Neural cell (in vitro differentiated cells): ENCODE measurements around the gene POU2AF3.

Source experiments
- CTCF ChIP-seq: fragments of 450-650 bp; IDR thresholded peaks from 2 replicates; pipeline ENCODE4 v1.5.1; 2014; ENCODE audit warnings: antibody characterized with exemption, mild to moderate bottlenecking, moderate library complexity; ENCODE audit not compliant: poor library complexity, severe bottlenecking
- EP300 ChIP-seq: fragments of 450-650 bp; conservative IDR thresholded peaks from 2 replicates; pipeline ENCODE4 v1.6.1; 2014; ENCODE audit warnings: antibody characterized with exemption, mild to moderate bottlenecking, moderate library complexity; ENCODE audit not compliant: poor library complexity, severe bottlenecking
- EZH2 ChIP-seq: fragments of 200-600, 300-800 bp; shearing (Covaris generic), sonication (generic); IDR thresholded peaks from 2 replicates; pipeline ENCODE4 v1.6.1; 2014; ENCODE audit warnings: antibody characterized with exemption, low read length, borderline replicate concordance, mild to moderate bottlenecking; ENCODE audit not compliant: insufficient read depth, poor library complexity, severe bottlenecking
- MXI1 ChIP-seq: fragments of 450-650 bp; conservative IDR thresholded peaks from 2 replicates; pipeline ENCODE4 v1.6.1; 2014; ENCODE audit warnings: antibody characterized with exemption, mild to moderate bottlenecking; ENCODE audit not compliant: poor library complexity, severe bottlenecking
- POLR2AphosphoS5 ChIP-seq: IDR thresholded peaks from 2 replicates; pipeline ENCODE4 v1.6.1; 2012
- RAD21 ChIP-seq: fragments of 450-650 bp; conservative IDR thresholded peaks from 2 replicates; pipeline ENCODE4 v1.6.1; 2014; ENCODE audit warnings: antibody characterized with exemption, mild to moderate bottlenecking, moderate library complexity
- TAF1 ChIP-seq: IDR thresholded peaks from 2 replicates; pipeline ENCODE4 v1.6.1; 2012; ENCODE audit warnings: low read depth

GRCh38 chr11:111357150-111358037 lies 59.0 kb downstream of the POU2AF3 start:
- TF ChIP-seq CTCF = no peak
- no peak for TF ChIP-seq POLR2AphosphoS5
- no peak for TF ChIP-seq RAD21
- TF ChIP-seq EZH2 = no peak
- TF ChIP-seq TAF1 = no peak
- TF ChIP-seq MXI1 = no peak
- no peak for TF ChIP-seq EP300
